Esophagus muscularis mucosa (tissue), 4 donors: Measurements from ENCODE around the gene NAV2.

Experiments
- CTCF ChIP-seq, 3 experiments: fragments of 200-600 bp in 2 of 3; fragments of 450-650 bp in 1 of 3; sonication (generic) in 2 of 3; IDR thresholded peaks; one replicate each; pipeline ENCODE4 v1.5.1; 2017 to 2019; ENCODE audit warnings: antibody characterized with exemption in 3 of 3, mild to moderate bottlenecking in 2 of 3, moderate library complexity in 1 of 3
- EP300 ChIP-seq: sonication (generic); formaldehyde crosslinking; IDR thresholded peaks from one replicate; pipeline ENCODE4 v1.6.1; 2017; ENCODE audit warnings: antibody characterized with exemption
- POLR2A ChIP-seq: fragments of 450-650 bp; IDR thresholded peaks from one replicate; pipeline ENCODE4 v1.6.1; 2017; ENCODE audit warnings: antibody characterized with exemption, moderate library complexity, mild to moderate bottlenecking, low read depth
- POLR2AphosphoS5 ChIP-seq, 2 donors: sonication (generic); formaldehyde crosslinking; IDR thresholded peaks; one replicate each; pipeline ENCODE4 v1.6.1; 2017; ENCODE audit warnings: antibody characterized with exemption in 2 of 2

DNA sequence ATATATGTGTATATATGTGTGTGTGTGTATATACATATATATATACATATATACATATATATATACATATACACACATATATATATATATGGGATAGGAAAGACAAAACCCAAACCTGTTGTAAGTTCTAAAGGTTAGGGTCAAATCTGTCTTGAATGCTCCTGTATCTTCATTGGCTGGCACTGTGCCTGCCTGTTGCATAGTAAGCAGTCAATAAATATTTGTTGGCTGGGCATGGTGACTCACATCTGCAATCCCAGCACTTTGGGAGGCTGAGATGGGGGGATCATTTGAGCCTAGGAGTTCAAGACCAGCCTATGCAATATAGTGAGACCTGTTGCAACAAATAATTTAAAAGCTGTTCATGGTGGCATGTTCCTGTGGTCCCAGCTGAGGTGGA lies 242.3 kb downstream of the NAV2 start:
- TF ChIP-seq CTCF (IDR thresholded peaks at IDR 0.05) (no peak), POLR2A (no peak), POLR2AphosphoS5 (IDR thresholded peaks at IDR 0.05) (no peak), EP300 (no peak)
